Neural progenitor cell (in vitro differentiated cells): ENCODE measurements around the gene ADRA2A. TPM values are rescaled to one million over a fixed set of nuclear protein-coding genes. Genes with fewer than 3 reads are reported as not detected.

Experiments
- DNase-seq: peaks from one replicate; pipeline ENCODE4 v3.0.0-alpha.2; 2016; ENCODE audit warnings: low spot score
- H2AFZ ChIP-seq: fragments of 200-600 bp; sonication (generic); replicated peaks from 2 replicates; pipeline ENCODE4 v1.6.1; 2016; ENCODE audit warnings: antibody characterized with exemption
- H3F3A ChIP-seq: fragments of 200-600 bp; sonication (generic); 2 replicates; pipeline ENCODE4 v1.6.1; 2016; ENCODE audit warnings: antibody characterized with exemption, low read depth
- H3K27ac ChIP-seq: fragments of 200-600 bp; sonication (generic); 2 replicates; pipeline ENCODE4 v1.5.1; 2016; ENCODE audit warnings: mild to moderate bottlenecking
- H3K27me3 ChIP-seq: fragments of 200-600 bp; sonication (generic); 2 replicates; pipeline ENCODE4 v1.6.1; 2016; ENCODE audit warnings: mild to moderate bottlenecking, moderate library complexity
- H3K36me3 ChIP-seq: fragments of 200-600 bp; sonication (generic); 2 replicates; pipeline ENCODE4 v1.5.1; 2016
- H3K4me1 ChIP-seq: fragments of 200-600 bp; sonication (generic); 2 replicates; pipeline ENCODE4 v1.6.1; 2016; ENCODE audit warnings: mixed run types
- H3K4me2 ChIP-seq: fragments of 200-600 bp; sonication (generic); 2 replicates; pipeline ENCODE4 v1.6.1; 2016
- H3K4me3 ChIP-seq: fragments of 200-600 bp; sonication (generic); 2 replicates; pipeline ENCODE4 v1.5.1; 2016
- H3K79me2 ChIP-seq: fragments of 200-600 bp; sonication (generic); 2 replicates; pipeline ENCODE4 v1.6.1; 2016; ENCODE audit warnings: low read depth
- H3K9ac ChIP-seq: fragments of 200-600 bp; sonication (generic); 2 replicates; pipeline ENCODE4 v1.6.1; 2016
- H3K9me3 ChIP-seq: fragments of 200-600 bp; sonication (generic); 2 replicates; pipeline ENCODE4 v1.5.1; 2016; ENCODE audit warnings: low read depth
- H4K20me1 ChIP-seq: fragments of 200-600 bp; sonication (generic); 2 replicates; pipeline ENCODE4 v1.6.1; 2016; ENCODE audit warnings: low read depth
- H3K27ac Mint-ChIP-seq: 3 replicates; pipeline ENCODE4 v1.8.0; 2021; ENCODE audit warnings: mixed read lengths
- H3K27me3 Mint-ChIP-seq: 2 replicates; pipeline ENCODE4 v1.8.0; 2022; ENCODE audit warnings: low read depth, mild to moderate bottlenecking, inconsistent platforms, moderate library complexity, mixed read lengths; ENCODE audit not compliant: insufficient read depth
- H3K36me3 Mint-ChIP-seq: 3 replicates; pipeline ENCODE4 v1.8.0; 2021; ENCODE audit warnings: mixed read lengths
- H3K4me1 Mint-ChIP-seq: 3 replicates; pipeline ENCODE4 v1.8.0; 2021; ENCODE audit warnings: mixed read lengths
- H3K4me3 Mint-ChIP-seq: 3 replicates; pipeline ENCODE4 v1.8.0; 2021; ENCODE audit warnings: mild to moderate bottlenecking, moderate library complexity, mixed read lengths
- H3K9me3 Mint-ChIP-seq: 3 replicates; pipeline ENCODE4 v1.8.0; 2020; ENCODE audit warnings: mixed read lengths
- EZH2 ChIP-seq: fragments of 200-600 bp; sonication (generic); IDR thresholded peaks from 2 replicates; pipeline ENCODE4 v1.6.1; 2017; ENCODE audit warnings: antibody characterized with exemption, mild to moderate bottlenecking, moderate library complexity
- EZH2phosphoT487 ChIP-seq: fragments of 200-600 bp; sonication (generic); IDR thresholded peaks from 2 replicates; pipeline ENCODE4 v1.6.1; 2017; ENCODE audit warnings: antibody characterized with exemption
- total RNA-seq: library from RNA; depleted of rRNA; stranded (reverse); fragments of >200 nt; gene quantifications from 2 replicates; pipeline ENCODE4 v1.2.3, GENCODE V29; 2015; ENCODE audit warnings: low replicate concordance
- TF ChIP-seq, protein P1 (sequence below): fragments of 200-600 bp; sonication (generic); IDR thresholded peaks from 2 replicates; pipeline ENCODE4 v1.5.1; 2017; ENCODE audit warnings: antibody characterized with exemption, mild to moderate bottlenecking

ADRA2A gene
- total RNA-seq, 1 donor from 2014 or later: not detected

DNA sequence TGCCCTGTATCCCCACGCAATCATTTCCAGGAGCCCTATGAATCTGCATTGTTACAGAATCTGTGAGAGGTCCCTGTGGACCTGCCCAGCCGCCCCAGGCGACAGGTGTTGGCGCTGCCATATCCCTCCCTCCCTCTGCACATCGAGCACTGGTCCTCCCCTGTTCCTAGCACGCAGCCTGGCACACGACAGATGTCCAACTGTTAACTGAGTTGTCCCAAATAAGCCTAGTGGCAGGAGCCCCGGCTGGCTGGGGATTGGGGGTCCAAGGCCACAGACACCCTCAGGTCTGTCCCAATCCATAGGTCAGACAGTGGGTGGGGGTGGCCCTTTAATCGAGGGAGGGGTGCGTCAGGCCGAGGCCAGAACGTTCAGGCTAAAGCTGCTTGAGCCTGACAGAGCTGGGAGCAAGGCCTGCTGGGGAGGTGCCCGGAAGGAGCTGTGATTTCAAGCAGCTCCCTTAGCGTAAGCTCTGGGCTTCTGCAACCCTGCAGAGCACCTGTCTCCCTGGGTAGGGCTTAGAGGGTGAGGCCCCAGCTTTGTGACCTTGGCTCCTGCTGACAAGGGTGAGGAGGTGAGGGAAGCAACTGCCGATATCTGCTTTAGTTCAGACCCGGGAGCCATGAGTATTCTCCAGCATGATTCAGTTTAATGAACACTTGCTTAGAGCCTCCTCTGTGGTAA, 40.1 kb downstream of the ADRA2A start:
- no peak overlapping the region for H2AFZ ChIP-seq
- H3K27me3 ChIP-seq: no peaks in the 10 kb centered on the region
- TF ChIP-seq EZH2 (no peak), EZH2phosphoT487 (no peak)
- TF ChIP-seq, protein P1, sequence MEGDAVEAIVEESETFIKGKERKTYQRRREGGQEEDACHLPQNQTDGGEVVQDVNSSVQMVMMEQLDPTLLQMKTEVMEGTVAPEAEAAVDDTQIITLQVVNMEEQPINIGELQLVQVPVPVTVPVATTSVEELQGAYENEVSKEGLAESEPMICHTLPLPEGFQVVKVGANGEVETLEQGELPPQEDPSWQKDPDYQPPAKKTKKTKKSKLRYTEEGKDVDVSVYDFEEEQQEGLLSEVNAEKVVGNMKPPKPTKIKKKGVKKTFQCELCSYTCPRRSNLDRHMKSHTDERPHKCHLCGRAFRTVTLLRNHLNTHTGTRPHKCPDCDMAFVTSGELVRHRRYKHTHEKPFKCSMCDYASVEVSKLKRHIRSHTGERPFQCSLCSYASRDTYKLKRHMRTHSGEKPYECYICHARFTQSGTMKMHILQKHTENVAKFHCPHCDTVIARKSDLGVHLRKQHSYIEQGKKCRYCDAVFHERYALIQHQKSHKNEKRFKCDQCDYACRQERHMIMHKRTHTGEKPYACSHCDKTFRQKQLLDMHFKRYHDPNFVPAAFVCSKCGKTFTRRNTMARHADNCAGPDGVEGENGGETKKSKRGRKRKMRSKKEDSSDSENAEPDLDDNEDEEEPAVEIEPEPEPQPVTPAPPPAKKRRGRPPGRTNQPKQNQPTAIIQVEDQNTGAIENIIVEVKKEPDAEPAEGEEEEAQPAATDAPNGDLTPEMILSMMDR: no peak
- H3K4me1 Mint-ChIP-seq: no peaks in the 10 kb centered on the region
- H3K4me2 ChIP-seq: no peak overlapping the region
- H3K4me3 ChIP-seq: no peak overlapping the region
- no peaks in the 10 kb centered on the region for H3K9me3 Mint-ChIP-seq
- H3K27ac Mint-ChIP-seq: no peak overlapping the region
- no peaks in the 10 kb centered on the region for H3F3A ChIP-seq
- H3K36me3 ChIP-seq: no peaks in the 10 kb centered on the region
- no peaks in the 10 kb centered on the region for H3K79me2 ChIP-seq
- H3K4me3 Mint-ChIP-seq: no peak overlapping the region
- no peaks in the 10 kb centered on the region for H3K9me3 ChIP-seq
- H4K20me1 ChIP-seq: no peaks in the 10 kb centered on the region
- no peaks in the 10 kb centered on the region for H3K4me1 ChIP-seq
- DNase-seq: no peak
- no peak overlapping the region for H3K9ac ChIP-seq
- no peaks in the 10 kb centered on the region for H3K36me3 Mint-ChIP-seq
- H3K27me3 Mint-ChIP-seq: peaks cover under 1% of the 10 kb centered on the region
- no peak overlapping the region for H3K27ac ChIP-seq

DNA sequence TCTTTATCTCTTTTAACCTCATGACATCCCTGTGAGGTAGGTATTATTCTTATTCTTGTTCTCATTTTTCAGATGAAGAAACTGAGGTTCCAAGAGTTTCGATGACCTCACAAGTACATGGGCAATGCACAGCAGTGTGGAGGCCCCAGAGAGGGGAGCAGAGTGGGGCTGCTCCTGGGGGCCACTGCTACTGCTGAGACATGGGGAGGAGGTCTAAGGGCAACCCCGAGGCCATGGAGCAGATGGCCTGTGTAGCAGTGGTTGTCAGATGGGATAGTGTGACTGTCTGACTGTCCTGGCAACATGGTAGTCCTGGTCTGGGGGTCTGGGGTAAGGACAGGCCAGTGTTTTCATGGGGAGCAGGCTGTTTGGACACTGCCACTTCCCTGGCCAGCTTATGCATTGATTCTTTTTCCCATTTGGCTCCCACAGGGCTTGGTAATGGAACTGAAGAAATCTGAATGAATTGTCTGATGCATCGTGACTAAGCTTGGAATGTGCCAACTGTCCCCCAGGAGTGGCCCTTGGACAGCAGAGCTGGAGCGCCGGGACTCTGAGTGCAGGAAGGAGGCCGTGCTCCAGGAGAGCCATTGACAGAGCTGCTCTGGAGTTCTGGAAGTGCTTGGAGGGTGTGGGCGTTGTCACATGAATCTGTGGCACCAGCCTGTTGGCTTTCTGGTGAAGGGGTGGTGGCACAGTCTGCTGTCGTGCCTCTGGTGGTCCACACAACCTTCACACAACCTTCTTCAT, 40.9 kb downstream of the ADRA2A start:
- no peaks in the 10 kb centered on the region for H4K20me1 ChIP-seq
- no peaks in the 10 kb centered on the region for H3K4me1 ChIP-seq
- H3K36me3 ChIP-seq: no peaks in the 10 kb centered on the region
- no peaks in the 10 kb centered on the region for H3K9me3 Mint-ChIP-seq
- no peak overlapping the region for H3K4me3 Mint-ChIP-seq
- no peaks in the 10 kb centered on the region for H3K27me3 ChIP-seq
- H3K79me2 ChIP-seq: no peaks in the 10 kb centered on the region
- H3K4me3 ChIP-seq: no peak overlapping the region
- no peak overlapping the region for H3K4me2 ChIP-seq
- H3F3A ChIP-seq: no peaks in the 10 kb centered on the region
- H3K9me3 ChIP-seq: no peaks in the 10 kb centered on the region
- no peaks in the 10 kb centered on the region for H3K4me1 Mint-ChIP-seq
- no peak overlapping the region for H3K27ac ChIP-seq
- no peak for TF ChIP-seq EZH2
- TF ChIP-seq, protein P1: no peak
- no peak for TF ChIP-seq EZH2phosphoT487
- H3K36me3 Mint-ChIP-seq: no peaks in the 10 kb centered on the region
- peaks cover 4% of the 10 kb centered on the region for H3K27me3 Mint-ChIP-seq
- no peak for DNase-seq
- H3K27ac Mint-ChIP-seq: no peak overlapping the region
- H3K9ac ChIP-seq: no peak overlapping the region
- no peak overlapping the region for H2AFZ ChIP-seq

DNA sequence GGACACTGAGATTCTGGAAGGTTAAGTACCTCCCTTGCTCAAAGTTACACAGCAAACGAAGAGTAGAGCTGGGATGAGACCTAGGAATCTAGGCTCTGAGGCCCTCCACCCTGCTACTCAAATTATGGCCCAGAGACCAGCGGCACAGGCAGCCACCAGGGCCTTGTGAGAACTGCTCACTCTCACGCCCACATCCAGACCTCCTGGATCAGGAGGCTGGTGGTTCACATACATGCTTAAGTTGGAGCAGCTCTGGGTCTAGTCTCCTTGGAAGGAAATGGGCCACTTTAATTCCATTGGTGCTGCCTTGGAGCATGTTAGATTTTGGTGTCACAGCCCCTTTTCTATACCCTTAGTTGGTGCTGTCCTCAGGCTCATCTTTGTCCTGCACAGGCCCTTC, 41.9 kb downstream of the ADRA2A start:
- TF ChIP-seq, protein P1: no peak
- TF ChIP-seq EZH2 (no peak), EZH2phosphoT487 (no peak)

More for the DNA sequence above, 41.9 kb downstream of the ADRA2A start:
- H4K20me1 ChIP-seq: no peaks in the 10 kb centered on the region
- no peak overlapping the region for H3K27ac ChIP-seq
- no peak overlapping the region for H3K4me2 ChIP-seq
- H3K27me3 ChIP-seq: no peaks in the 10 kb centered on the region
- H3K4me3 ChIP-seq: no peak overlapping the region
- H3K4me3 Mint-ChIP-seq: no peak overlapping the region
- no peak overlapping the region for H2AFZ ChIP-seq
- no peak overlapping the region for H3K9ac ChIP-seq
- H3K4me1 Mint-ChIP-seq: no peaks in the 10 kb centered on the region
- H3K27ac Mint-ChIP-seq: no peak overlapping the region
- no peaks in the 10 kb centered on the region for H3F3A ChIP-seq
- no peak for DNase-seq
- H3K9me3 Mint-ChIP-seq: no peaks in the 10 kb centered on the region
- H3K36me3 Mint-ChIP-seq: no peaks in the 10 kb centered on the region
- H3K4me1 ChIP-seq: no peaks in the 10 kb centered on the region
- no peaks in the 10 kb centered on the region for H3K79me2 ChIP-seq
- no peaks in the 10 kb centered on the region for H3K9me3 ChIP-seq
- H3K36me3 ChIP-seq: no peaks in the 10 kb centered on the region
- H3K27me3 Mint-ChIP-seq: peaks cover 4% of the 10 kb centered on the region
